NCI-H1092 (cell line): ENCODE measurements around the gene DCST1.

Source experiments
- DNase-seq: peaks from one replicate; lab custom pipeline; 2025; lab: John Stamatoyannopoulos, UW

Gene DCST1

GRCh38 chr1:155000726-155001424 lies 32.7 kb upstream of the DCST1 start:
- DNase-seq = peak; percentile 86

- no peak for DNase-seq
Measured at GRCh38 chr1:155001425-155001674, 32.3 kb upstream of the DCST1 start.

- peak; percentile 99 for DNase-seq
Measured at GRCh38 chr1:155001675-155002463, 31.8 kb upstream of the DCST1 start.

DNA sequence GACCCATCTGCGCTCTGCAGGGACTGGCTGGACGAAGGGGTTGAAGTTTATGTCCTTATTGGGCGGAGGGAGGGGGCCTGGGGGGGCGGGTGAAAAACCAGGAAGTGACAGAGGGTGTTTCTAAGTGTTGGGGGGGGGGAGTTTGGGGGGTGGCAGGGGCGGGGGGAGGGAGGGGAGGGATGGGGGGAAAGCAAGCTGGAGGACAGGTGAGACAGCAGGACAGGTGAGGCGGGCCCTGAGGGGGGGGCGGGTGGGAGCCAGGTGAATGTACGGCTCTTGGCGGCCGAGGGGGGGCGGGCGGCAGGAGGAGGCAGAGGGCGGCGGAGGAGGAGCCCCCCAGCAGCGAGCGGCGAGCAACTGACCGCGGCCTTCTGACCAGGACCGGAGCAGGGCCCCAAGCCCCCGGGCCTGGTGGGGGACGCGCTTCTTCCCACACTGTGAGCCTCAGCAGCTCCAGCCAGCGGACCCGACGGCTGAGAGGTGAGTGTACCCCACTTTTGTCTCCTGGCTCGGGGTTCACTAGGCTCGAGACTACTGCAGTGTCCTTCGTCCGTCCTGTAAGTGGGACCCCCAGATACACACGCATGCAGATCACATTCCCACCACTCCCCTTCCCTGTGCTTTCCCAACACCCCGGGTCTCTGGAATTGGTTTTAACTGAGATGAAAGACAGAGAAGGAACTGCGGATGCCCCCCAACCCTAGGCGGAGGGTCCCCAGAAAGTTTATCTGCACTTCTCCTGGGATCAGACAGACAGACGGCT lies 31.0 kb upstream of the DCST1 start, which contains the start of gene ZBTB7B:
Gene ZBTB7B (plus strand): TSS at position 339 of the 763 bp plus-strand sequence. CDS start 11,859 bp downstream, outside the sequence.
- DNase-seq = no peak

GRCh38 chr1:155003227-155003765 lies 30.3 kb upstream of the DCST1 start:
- peak; percentile 25 for DNase-seq

DNA sequence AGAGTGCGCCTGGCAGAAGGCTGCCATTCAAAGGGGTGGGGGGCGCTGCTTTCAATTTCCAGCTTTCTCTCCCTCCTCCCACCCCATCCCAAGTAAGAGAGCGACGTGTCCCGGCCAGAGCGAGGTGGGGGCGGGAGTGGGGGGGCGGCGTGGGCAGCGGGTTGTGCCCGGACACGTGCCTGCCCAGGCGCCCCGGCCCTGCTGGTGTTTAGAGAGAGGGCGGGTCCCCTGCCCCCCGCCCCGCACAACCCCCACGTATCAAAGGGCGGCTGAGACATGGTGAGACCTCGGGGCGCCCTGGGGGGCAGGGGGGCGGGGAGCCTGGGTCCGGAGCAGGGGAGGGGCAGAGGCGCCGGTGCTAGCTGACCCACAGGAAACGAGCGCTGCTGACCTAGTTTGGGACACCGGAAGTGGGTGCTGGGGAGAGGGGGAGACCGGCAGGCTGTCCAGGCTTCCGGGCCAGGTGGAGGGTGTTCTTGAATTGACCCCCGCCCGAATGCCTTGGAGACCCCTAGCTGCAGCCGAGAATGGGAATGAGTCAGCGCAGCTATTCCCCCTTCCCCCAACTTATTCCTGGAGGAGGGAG lies 29.8 kb upstream of the DCST1 start:
- no peak for DNase-seq

DNA sequence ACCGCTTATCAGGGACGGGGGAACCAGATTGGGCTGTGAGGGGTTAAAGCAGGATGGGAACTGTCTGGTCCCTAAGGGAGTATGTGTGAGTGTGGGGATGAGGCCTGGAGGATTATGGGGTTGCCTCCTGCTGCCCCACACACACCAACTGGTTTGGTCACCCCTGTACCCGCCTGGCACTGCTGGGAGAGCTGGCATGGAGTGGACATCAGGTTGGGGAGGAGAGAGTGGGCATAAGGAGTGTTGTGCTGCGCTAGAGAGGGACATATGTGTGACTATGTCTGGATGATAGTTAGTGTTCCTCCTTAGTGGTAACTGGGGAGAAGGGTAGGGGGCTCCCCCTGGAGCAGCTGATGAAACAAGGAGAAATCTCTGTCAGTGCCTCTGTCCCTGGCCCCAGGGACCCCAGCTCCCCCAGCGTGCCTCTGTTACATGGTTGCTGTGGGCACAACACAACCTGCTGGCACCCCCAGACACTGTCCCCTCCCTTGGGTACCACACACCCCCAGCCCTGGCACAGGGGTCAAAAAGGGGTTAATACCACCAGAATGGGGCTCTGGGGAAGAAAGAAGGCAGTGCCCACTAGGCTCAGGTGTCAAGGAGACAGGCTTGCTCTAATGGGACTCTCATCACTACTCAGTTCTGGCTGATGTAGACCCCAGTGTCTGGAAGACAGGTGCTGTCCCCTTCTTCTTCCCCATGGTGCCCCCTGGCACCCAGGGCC lies 29.1 kb upstream of the DCST1 start:
- no peak for DNase-seq

GRCh38 chr1:155005076-155006011 lies 28.3 kb upstream of the DCST1 start:
- no peak for DNase-seq

DNA sequence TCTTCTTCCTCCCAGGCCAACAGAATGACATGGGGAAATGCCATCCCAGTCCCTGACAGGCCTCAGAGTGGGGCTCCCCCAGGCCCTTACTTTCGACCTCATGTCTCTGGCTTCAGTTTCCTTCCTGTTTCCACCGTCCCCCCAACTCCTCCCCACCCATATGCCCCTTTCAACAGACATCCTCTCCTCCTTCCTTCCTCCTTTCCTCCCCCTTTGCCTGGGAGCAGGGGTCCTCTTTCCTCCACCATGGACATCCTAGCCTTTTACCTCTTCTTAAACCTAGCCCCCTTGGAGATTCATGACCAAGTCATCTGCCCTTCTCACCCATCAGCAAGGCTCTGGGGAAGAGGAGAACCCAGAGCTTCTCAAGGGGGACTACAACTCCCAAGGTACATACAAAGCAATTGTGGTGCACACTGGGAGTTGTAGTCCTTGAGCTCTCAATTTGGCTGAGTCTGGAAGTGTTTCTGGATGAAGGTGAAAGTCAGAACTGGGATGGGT lies 27.0 kb upstream of the DCST1 start:
- DNase-seq = peak; percentile 13

GRCh38 chr1:155007251-155007828 lies 26.3 kb upstream of the DCST1 start:
- no peak for DNase-seq

GRCh38 chr1:155008015-155008941 lies 25.3 kb upstream of the DCST1 start:
- DNase-seq = no peak

DNA sequence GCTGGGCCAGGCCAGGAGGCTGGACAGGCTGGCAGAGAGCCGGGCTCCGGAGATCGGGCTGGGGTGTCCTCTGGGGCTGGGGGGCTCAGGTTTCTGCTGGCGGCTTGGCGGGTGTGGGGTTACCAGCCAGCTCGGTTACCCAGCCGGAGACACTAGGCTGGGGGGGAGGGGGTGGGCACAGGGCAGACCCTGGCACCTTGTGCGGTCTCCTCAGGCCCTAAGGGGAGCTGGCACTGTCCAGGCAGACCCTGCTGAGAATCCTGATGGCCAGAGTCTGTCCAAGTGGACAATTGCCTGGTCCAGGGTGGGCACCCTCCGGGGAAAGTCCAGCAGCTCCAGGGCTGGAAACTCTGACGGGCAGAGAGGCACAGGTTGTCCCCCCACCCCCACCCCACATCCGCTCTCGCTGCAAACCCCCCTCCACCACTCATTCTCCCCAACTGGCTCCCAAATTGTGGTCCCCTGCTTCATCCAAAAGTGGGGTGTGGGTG lies 24.4 kb upstream of the DCST1 start:
- no peak for DNase-seq

- no peak for DNase-seq
Measured at GRCh38 chr1:155009742-155010141, 23.9 kb upstream of the DCST1 start.

- DNase-seq = no peak
Measured at GRCh38 chr1:155010211-155010918, 23.3 kb upstream of the DCST1 start.

DNA sequence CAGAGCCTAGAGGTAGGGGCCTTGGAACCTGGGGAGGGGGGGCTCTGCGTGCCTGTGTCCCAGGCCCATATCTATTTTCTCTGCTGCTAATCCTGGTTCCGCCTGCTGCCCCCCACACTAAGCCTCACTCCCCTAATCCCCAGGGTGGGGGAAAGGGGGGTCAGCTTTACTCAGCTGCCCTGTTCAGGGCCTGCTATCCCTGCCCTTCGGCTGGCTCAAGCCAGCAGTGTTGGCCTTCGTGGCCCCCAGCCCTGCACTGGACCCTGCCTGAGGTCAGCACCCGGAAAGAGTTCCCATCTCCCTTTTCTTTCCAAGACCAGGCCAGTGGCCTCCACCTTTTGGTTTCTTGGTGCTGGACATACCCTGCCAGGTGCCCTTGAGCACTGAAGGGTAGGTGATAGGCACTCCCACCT lies 22.6 kb upstream of the DCST1 start:
- DNase-seq = no peak

DNA sequence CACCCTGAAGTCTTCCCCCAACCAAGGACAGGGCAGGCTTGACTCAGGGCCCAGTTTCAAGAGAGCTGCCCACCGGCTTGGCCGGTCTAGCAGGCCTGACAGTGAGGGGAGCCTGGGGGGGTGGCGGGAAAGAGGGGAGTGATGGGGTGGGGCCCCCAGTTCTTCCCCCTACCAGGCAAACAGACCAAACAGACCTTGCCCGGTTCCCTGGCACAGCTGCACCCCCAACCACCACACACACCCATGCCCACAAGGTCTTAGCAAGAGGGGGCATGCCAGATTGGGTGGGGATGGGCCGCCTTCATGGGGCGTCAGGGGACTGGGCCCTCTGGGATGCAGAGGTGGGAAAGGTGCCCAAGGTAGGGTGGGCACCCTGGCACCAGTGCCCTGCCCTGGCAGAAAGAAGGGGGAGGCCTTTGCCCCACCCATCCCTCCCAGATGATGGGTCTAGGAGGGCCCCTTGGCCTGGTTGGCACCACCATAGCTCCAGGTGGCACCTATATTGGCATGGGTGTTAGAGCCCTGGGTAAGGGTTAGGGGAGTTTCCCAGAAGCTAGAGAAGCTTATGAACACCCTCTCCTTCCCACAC lies 22.1 kb upstream of the DCST1 start:
- no peak for DNase-seq

- peak; percentile 73 for DNase-seq
Measured at GRCh38 chr1:155012026-155012546, 21.5 kb upstream of the DCST1 start.
